KMS-11 (cell line): ENCODE measurements around the gene R3HDM2.

Experiments
- H2AFZ ChIP-seq: fragments of 200-600 bp; sonication (generic); 2 replicates; pipeline ENCODE4 v1.6.1; 2016; ENCODE audit warnings: antibody characterized with exemption, mixed run types, low read depth
- H3K27ac ChIP-seq: fragments of 200-600 bp; sonication (generic); 2 replicates; pipeline ENCODE4 v1.6.1; 2016; ENCODE audit warnings: mild to moderate bottlenecking, mixed run types
- H3K27me3 ChIP-seq: fragments of 200-600 bp; sonication (generic); 2 replicates; pipeline ENCODE4 v1.6.1; 2017; ENCODE audit warnings: mild to moderate bottlenecking, low read depth, mixed run types, moderate library complexity; ENCODE audit not compliant: insufficient read depth
- H3K36me3 ChIP-seq: fragments of 200-600 bp; sonication (generic); 2 replicates; pipeline ENCODE4 v1.6.1; 2017; ENCODE audit warnings: mild to moderate bottlenecking, mixed run types; ENCODE audit not compliant: insufficient read depth
- H3K4me1 ChIP-seq: fragments of 200-600 bp; sonication (generic); 2 replicates; pipeline ENCODE4 v1.6.1; 2016; ENCODE audit warnings: mild to moderate bottlenecking, low read depth, mixed run types; ENCODE audit not compliant: poor library complexity, severe bottlenecking
- H3K4me2 ChIP-seq: fragments of 200-600 bp; sonication (generic); 2 replicates; pipeline ENCODE4 v1.7.0; 2016; ENCODE audit warnings: mild to moderate bottlenecking, mixed run types
- H3K4me3 ChIP-seq: fragments of 200-600 bp; sonication (generic); IDR thresholded peaks from 2 replicates; pipeline ENCODE4 v1.6.1; 2017; ENCODE audit warnings: low read depth, low read length, mixed read lengths; ENCODE audit not compliant: insufficient read depth
- H3K79me2 ChIP-seq: fragments of 200-600 bp; sonication (generic); 2 replicates; pipeline ENCODE4 v1.6.1; 2016; ENCODE audit warnings: low read depth, mixed run types; ENCODE audit not compliant: insufficient read depth
- H3K9ac ChIP-seq: fragments of 200-600 bp; sonication (generic); 2 replicates; pipeline ENCODE4 v1.6.1; 2016; ENCODE audit warnings: mild to moderate bottlenecking, mixed run types
- H4K20me1 ChIP-seq: fragments of 200-600 bp; sonication (generic); 2 replicates; pipeline ENCODE4 v1.6.1; 2016; ENCODE audit warnings: mild to moderate bottlenecking, mixed run types; ENCODE audit not compliant: insufficient read depth
- CTCF ChIP-seq: fragments of 200-600 bp; sonication (generic); conservative IDR thresholded peaks from 2 replicates; pipeline ENCODE4 v1.6.1; 2017; ENCODE audit warnings: low read depth, mild to moderate bottlenecking, antibody characterized with exemption, low read length, moderate library complexity, mixed read lengths

The R3HDM2 gene

GRCh38 chr12:57219993-57220754, 210.7 kb downstream of the R3HDM2 start:
- Histone ChIP-seq H2AFZ (no peak overlapping the region), H3K4me1 (peaks cover 17% of the 10 kb centered on the region), H3K9ac (no peak overlapping the region), H3K4me3 (no peak overlapping the region), H3K36me3 (no peaks in the 10 kb centered on the region), H3K27ac (no peak overlapping the region), H4K20me1 (no peaks in the 10 kb centered on the region), H3K27me3 (peaks cover 78% of the 10 kb centered on the region), H3K4me2 (no peak overlapping the region), H3K79me2 (no peaks in the 10 kb centered on the region)
- TF ChIP-seq CTCF: no peak

- Histone ChIP-seq H3K4me2 (no peak overlapping the region), H3K27me3 (peaks cover 86% of the 10 kb centered on the region), H3K36me3 (no peaks in the 10 kb centered on the region), H3K4me1 (peaks cover 25% of the 10 kb centered on the region), H4K20me1 (no peaks in the 10 kb centered on the region), H2AFZ (no peak overlapping the region), H3K9ac (no peak overlapping the region), H3K79me2 (no peaks in the 10 kb centered on the region), H3K4me3 (no peak overlapping the region), H3K27ac (no peak overlapping the region)
- no peak for TF ChIP-seq CTCF
Measured at GRCh38 chr12:57219205-57219992, 211.4 kb downstream of the R3HDM2 start.

- no peaks in the 10 kb centered on the region for H3K36me3 ChIP-seq
- H3K9ac ChIP-seq: no peak overlapping the region
- H3K4me2 ChIP-seq: no peak overlapping the region; the same call in 1 of the 2 replicates
- no peak overlapping the region for H2AFZ ChIP-seq
- H3K4me3 ChIP-seq: no peak overlapping the region
- H3K27me3 ChIP-seq: peaks cover 96% of the 10 kb centered on the region
- TF ChIP-seq CTCF: no peak
- no peak overlapping the region for H3K27ac ChIP-seq
- H4K20me1 ChIP-seq: no peaks in the 10 kb centered on the region
- peaks cover 36% of the 10 kb centered on the region for H3K4me1 ChIP-seq
- no peaks in the 10 kb centered on the region for H3K79me2 ChIP-seq
Measured at GRCh38 chr12:57218030-57218853, 212.6 kb downstream of the R3HDM2 start.
